Measurements from ENCODE around the gene MOBP.

The MOBP gene

GRCh38 chr3:39456159-39456558 lies 11.3 kb upstream of the MOBP start:
- ChIA-PET CTCF (no interaction called here), POLR2A (no interaction called here)
- H3K9me3 ChIP-seq (ENCODE audit: control insufficient read depth, insufficient read depth, low read depth, low read length), result no peaks in the 10 kb centered on the region
- no peak overlapping the region for H3K27ac ChIP-seq (ENCODE audit: extremely low read depth, low read depth, low read length)
- no peak overlapping the region for H3K4me3 ChIP-seq (ENCODE audit: low read depth, low read length)
- H3K36me3 ChIP-seq (ENCODE audit: control insufficient read depth in 2 of 2, insufficient read depth in 1 of 2, low read length in 2 of 2), result no peaks in the 10 kb centered on the region
- TF ChIP-seq ZNF37A (tag by site-specific recombination; IDR thresholded peaks at IDR 0.05) (no peak), ZNF521 (tag by site-specific recombination; IDR thresholded peaks at IDR 0.05) (no peak), ZNF560 (tag by site-specific recombination; IDR thresholded peaks at IDR 0.05; ENCODE audit: borderline replicate concordance) (no peak), MZF1 (tag by site-specific recombination; IDR thresholded peaks at IDR 0.05; ENCODE audit: borderline replicate concordance) (no peak), ZNF626 (tag by site-specific recombination; IDR thresholded peaks at IDR 0.05) (no peak), EGR2 (tag by site-specific recombination; IDR thresholded peaks at IDR 0.05; ENCODE audit: low read depth) (no peak), PRDM6 (tag by site-specific recombination; IDR thresholded peaks at IDR 0.05) (no peak), ZFP37 (tag by site-specific recombination; IDR thresholded peaks at IDR 0.05) (no peak), ZNF645 (tag by site-specific recombination; IDR thresholded peaks at IDR 0.05) (no peak), ZBTB20 (tag by site-specific recombination; IDR thresholded peaks at IDR 0.05) (no peak), BCL6B (tag by site-specific recombination; IDR thresholded peaks at IDR 0.05) (no peak), ZNF48 (tag by site-specific recombination; IDR thresholded peaks at IDR 0.05) (no peak), ZNF792 (tag by site-specific recombination; IDR thresholded peaks at IDR 0.05) (no peak), SETDB1 (IDR thresholded peaks at IDR 0.05; ENCODE audit: insufficient read length, low read length) (no peak), ZNF274 (IDR thresholded peaks at IDR 0.05; ENCODE audit: low read length) (no peak), ZNF274 (tag by site-specific recombination; IDR thresholded peaks at IDR 0.05; ENCODE audit: borderline replicate concordance) (no peak), ZNF510 (tag by site-specific recombination; IDR thresholded peaks at IDR 0.05; ENCODE audit: insufficient replicate concordance) (no peak), ZNF610 (tag by site-specific recombination; IDR thresholded peaks at IDR 0.05; ENCODE audit: borderline replicate concordance) (no peak), OVOL3 (tag by site-specific recombination; IDR thresholded peaks at IDR 0.05) (no peak), ZNF175 (tag by site-specific recombination; IDR thresholded peaks at IDR 0.05) (no peak)
- H3K4me1 ChIP-seq (ENCODE audit: control insufficient read depth, insufficient read depth, low read length), result no peaks in the 10 kb centered on the region

GRCh38 chr3:39457361-39457760 lies 10.1 kb upstream of the MOBP start:
- Histone ChIP-seq H3K4me1 (ENCODE audit: control insufficient read depth, insufficient read depth, low read length) (no peaks in the 10 kb centered on the region), H3K9me3 (ENCODE audit: control insufficient read depth, insufficient read depth, low read depth, low read length) (no peaks in the 10 kb centered on the region), H3K36me3 (ENCODE audit: control insufficient read depth in 2 of 2, insufficient read depth in 1 of 2, low read length in 2 of 2) (no peaks in the 10 kb centered on the region), H3K27ac (ENCODE audit: extremely low read depth, low read depth, low read length) (no peak overlapping the region), H3K4me3 (ENCODE audit: low read depth, low read length) (no peak overlapping the region)
- CTCF ChIA-PET, result interaction anchor here (4.5 kb wide), 1 partner anchor 10 kb away, joined by 19 read pairs; no protein-coding TSS in a partner anchor
- POLR2A ChIA-PET, result no interaction called here
- no peak for TF ChIP-seq ZNF488 (tag by site-specific recombination; IDR thresholded peaks at IDR 0.05)
- TF ChIP-seq ZBTB17 (tag by site-specific recombination; IDR thresholded peaks at IDR 0.05), result no peak
- TF ChIP-seq YY1 (tag by site-specific recombination; IDR thresholded peaks at IDR 0.05), result no peak
- TF ChIP-seq ZNF843 (tag by site-specific recombination; IDR thresholded peaks at IDR 0.05), result no peak
- no peak for TF ChIP-seq ZNF529 (tag by site-specific recombination; IDR thresholded peaks at IDR 0.05; ENCODE audit: insufficient replicate concordance)
- no peak for TF ChIP-seq ZNF791 (tag by site-specific recombination; IDR thresholded peaks at IDR 0.05)
- no peak for TF ChIP-seq ZNF426 (tag by site-specific recombination; IDR thresholded peaks at IDR 0.05)
- no peak for TF ChIP-seq HIC1 (tag by site-specific recombination; IDR thresholded peaks at IDR 0.05)
- TF ChIP-seq ZNF664 (tag by site-specific recombination; IDR thresholded peaks at IDR 0.05), result no peak
- TF ChIP-seq ZNF639 (tag by site-specific recombination; IDR thresholded peaks at IDR 0.05), result no peak

Data from HEK293 (cell line).